ENCODE data around the gene SOX10. TPM values are rescaled to one million over a fixed set of nuclear protein-coding genes. Genes with fewer than 3 reads are reported as not detected.
A peak's percentile ranks its signal among the peaks of the same experiment; 100 is the strongest.

The SOX10 gene
- total RNA-seq, 1 donor from 2014 or later, result 1.9 TPM

DNA sequence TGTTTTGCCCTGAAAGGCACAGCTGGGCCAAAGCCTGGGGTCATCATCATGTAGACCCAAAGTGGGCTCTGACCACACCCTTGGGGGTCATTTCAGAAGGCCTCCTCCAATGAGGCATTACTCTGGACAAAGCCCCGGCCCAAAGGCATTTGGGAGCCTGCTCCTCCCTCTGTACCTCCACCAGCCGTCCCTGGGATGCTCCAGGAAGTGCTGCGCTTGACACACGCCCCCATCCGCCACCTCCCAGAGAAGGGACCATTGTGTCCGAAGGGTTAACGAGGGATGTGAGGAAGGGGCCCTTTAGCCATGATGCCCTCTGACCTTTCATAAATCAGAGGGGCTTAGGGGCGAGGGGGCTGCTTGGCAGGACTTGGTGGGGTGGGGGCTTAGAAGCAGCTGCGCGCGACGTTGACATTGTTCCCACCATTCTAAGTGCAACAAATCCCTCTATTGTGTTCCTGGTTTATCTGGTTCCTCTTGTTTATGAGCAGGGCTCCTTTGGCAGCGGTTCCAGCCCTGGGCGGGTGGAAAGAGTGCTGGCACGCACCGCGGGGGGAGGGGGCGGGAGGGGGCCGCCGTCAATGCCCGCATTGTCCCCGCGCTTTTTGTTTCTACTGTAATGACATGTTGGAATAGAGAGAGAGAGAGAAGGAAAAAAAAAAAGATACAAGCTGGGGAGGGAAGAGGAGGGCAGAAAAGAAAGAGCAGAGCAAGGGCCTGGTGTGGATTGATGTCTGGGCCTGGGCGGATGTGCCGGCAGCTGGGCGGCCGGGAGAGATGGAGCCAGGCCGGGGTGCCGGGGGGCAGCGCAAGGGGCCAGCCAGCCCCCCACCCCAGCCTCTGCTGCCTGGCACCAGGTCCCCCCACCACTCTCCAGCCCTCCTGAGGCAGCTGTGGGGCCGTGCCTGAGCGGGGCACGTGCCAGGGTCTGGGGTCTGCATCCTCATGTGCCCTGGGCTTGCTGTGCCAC is 32.1 kb upstream of the SOX10 start:
- peak; percentile 82 for DNase-seq

DNA sequence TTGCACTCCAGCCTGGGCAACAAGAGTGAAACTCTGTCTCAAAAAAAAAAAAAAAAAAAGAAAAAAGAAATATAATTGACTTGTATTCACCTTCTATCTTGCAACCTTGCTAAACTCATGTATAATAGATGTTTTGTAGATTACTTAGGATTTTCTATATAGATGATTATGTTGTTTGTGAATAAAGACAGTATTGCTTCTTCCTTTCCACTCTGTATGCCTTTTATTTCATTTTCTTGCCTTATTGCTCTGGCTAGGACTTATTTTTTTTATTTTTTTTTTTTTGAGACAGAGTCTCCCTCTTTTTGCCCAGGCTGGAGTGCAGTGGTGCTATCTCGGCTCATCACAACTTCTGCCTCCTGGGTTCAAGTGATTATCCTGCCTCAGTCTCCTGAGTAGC is 29.7 kb upstream of the SOX10 start:
- DNase-seq, result no peak

DNA sequence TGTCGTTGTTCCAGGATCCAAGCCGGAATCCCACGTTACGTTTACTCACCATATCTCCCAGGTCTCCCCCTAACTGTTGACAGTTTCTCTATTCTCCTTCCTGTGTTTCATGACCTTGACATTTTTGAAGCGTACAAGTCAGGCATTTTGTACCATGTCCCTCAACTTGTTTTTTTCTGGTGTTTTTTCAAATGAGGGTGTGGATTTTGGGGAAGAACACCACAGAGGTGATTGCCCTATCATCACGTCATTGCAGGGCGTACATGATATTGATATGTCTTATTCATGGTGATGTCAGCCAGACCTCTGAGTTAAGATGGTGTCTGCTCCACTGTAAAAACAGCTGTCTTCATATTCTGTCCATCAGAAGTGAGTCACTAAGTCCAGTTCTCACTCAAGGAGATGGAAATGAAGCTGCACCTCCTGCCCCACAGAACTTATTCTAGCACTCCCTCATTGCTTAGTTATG is 28.3 kb upstream of the SOX10 start:
- DNase-seq, result no peak

DNA sequence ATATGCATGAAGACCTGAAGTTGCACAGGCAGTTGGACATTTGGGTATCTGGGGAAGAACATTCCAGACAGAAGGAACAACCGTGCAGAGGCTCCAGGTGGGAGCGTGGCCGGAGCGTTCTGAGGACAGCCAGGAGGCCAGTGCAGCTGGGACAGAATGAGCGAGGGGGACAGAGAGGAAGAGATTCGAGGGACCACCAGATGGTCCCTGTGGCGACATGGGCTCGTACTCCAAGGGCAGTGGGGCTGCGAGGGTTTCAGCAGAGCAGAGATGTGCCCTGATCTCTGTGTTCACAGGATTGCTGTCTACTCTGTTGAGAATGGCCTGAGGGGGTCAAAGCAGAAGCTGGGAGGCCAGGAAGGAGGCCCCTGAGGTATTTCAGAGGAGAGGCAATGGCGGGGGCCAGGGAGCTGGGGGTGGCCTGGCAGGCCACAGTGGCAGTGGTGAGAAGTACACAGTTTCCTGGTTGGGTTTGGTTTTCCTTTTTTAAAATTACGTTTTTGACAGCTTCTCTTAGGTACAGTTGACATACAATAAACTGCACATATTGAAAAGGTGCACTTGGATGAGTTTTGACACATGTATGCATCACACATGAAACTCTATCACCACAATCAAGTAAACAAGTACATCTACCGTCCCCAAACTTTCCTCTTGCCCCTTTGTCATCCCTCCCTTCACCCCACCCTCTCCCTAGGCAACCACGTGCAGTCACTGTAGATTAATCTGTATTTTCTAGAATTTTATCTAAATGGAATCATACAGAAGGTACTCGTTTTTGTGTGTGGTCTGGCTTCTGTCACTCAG is 24.8 kb upstream of the SOX10 start:
- DNase-seq, result no peak

DNA sequence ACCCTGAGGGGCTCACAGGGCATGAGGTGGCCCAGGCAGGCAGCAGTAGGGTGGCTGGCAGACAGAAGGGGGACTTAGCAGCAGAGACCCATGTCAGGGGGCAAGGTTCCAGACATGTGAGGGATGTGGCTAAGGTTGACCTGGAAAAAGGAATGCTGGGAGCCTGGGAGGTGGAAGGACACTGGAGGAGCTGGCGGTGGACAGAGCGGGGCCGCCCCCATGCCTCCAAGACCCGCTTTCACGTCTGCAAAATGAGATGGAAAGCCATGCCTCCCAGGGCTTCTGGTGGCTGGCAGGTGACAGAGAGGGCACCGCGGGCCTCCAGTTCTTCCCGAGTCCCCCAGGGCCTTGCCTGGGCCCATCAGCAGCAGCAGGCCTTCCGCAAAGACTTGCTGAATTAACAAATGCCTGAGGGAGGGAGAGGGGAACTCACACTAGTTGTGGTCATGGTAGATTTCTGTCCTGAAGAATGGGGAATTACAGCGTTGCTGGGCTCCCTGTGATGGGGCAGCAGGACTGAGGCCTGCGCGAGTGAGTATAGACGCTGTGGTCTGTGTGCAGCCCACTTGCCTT is 23.1 kb upstream of the SOX10 start:
- no peak for DNase-seq

DNA sequence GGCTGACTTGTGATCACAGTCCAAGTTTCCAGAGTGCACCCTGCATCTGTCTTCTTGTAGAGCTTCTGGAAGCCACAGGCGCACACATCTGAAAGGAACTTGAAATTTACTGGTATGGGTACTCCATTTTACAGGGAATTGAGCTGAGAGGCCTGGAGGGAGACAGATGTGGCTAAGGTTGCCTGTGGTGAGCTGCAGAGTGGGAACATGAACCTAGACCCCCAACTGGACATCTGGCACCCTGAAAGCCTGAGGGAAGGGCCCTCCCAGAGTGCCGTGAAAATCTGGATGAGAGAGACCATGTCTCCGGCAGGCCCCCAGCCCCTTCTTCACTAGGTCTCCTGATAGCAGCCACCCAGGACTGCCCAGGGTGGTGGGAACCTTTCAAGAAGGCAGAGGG is 22.6 kb upstream of the SOX10 start:
- DNase-seq, result no peak

DNA sequence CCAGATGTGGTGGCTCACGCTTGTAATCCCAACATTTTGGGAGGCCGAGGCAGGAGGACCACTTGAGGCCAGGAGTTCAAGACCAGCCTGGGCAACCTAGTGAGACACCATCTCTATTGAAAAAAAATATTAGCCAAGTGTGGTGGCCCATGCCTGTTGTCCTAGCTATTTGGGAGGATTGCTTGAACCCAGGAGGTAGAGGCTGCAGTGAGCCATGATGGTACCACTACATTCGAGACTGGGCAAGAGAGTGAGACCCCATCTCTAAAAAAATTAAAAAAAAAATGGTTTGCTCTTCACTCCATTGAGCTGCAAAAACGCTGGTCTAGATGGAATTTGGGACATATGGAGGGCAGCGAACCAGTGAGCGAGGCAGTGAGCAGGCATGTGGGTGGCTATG is 21.6 kb upstream of the SOX10 start:
- no peak for DNase-seq

DNA sequence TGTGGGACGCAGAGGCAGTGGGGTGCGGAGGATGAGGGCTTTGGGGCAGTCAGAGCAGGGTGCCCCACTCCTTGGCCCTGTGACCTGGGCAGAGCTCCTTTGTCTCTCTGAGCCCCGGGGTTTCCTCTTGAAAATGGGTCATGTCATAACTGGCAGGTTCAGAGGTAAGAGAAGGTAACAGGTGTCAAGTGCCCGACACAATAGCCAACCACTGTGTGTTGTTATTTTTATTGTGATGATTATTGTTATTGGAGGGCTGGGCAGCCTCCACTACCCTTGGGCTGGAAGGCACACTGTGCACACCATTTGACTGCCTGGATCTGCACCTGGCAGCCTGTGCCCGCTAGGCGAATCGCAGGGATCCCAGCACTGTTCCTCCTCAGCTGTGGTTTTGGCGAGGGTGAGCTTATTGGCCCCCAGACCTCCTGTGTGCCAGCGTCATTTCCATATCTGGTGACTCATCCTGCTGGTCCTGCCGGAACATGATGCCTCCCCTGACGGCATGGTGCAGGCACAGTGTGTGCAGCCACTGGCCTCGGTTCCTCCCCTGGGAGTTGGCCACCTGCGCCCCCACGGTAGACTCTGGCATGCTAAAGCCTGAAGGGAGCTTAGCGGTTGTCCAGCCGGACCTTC is 15.4 kb upstream of the SOX10 start:
- DNase-seq, result peak; percentile 66

DNA sequence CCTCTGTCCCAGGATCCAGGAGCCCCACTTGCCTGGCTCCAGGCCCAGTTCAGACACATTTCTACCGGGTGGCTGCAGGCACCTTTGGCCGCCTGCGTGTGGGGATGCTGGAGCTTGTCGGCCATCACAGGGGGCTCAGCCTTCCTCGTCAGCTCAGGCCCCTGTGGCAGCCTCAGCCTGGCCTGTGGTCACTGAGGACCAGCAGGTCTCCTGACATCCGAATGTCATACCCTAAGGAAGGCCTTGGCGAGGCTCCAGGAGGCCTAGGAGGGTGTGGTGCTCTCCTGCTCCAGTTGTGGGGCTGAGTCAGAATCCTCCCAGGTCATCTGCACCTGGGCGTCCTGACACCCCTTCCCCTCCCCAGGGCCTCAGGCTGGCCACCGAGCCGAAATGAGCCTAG is 14.9 kb upstream of the SOX10 start:
- no peak for DNase-seq

DNA sequence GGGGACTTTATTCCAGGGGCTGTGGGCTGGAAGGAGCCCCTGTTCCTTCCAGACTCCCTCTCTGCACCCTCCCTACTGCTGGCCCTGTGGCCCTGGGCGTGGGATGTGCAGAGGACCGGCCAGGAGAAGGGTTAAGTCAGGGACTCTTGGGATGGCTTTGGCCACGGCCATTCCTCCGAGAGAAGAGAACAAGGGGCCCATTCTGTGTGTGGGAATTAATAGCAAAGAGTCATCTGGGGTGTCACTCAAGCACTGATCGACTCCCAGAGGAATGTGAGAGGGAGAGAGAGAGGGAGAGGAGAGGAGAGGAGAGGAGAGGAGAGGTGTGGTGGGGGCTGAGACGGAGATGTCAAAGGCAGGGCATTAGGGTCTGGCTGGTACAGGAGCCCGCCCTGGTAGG is 14.2 kb upstream of the SOX10 start:
- DNase-seq, result no peak

DNA sequence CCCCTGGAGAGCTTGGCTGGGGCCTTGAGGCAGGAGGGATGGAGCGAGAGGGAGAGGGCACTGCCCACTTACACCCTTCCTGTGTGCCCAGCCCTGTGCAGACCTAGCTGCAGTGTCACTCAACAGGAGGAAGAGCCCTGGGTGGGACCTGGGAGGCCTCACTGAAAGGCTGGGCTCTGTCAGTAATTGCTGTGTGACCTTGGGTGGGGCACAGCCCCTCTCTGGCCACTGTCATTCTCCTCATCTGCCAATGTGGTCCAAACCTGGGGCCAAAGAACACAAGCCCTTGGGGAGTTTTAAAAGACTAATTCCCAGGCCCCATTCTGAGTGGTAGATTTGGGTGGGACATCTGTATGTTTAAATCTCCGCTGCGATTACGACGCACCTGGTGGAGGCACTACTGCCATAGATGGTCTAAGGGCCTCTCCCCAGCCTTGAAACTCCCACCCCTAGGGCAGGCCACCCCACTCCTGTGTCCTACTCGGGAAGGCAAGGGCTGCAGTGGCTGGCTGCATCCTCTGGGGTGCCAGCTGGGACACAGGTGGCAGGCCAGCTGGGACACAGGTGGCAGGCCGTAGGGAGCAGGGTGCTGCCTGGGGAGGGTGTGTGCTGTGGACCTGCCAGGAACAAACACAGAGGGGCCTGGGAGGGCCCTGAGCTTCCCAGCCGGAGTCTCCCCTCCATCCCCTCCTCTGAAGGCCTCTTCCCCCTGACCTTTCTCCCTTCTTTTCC is 12.3 kb upstream of the SOX10 start:
- DNase-seq, result no peak

DNA sequence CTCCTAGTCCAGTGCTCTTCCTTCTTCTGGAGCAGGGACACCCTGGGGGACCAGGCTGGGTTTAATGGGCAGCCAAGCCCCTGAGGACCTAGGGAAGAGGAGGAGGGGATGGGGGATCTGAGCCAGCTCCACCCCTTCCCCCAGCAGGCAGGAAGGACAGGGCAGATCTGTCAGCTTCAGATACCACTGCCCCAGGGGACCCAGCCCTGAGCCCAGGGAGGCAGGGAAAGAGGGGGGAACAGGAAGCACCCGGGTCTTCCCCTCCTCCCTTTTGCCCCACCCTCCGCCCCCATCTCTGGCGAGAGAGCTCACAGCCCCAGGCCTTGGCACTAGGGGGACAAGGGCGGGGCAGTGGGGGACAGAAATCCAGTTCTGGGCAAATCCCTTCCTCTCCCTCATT is 11.7 kb upstream of the SOX10 start:
- no peak for DNase-seq

DNA sequence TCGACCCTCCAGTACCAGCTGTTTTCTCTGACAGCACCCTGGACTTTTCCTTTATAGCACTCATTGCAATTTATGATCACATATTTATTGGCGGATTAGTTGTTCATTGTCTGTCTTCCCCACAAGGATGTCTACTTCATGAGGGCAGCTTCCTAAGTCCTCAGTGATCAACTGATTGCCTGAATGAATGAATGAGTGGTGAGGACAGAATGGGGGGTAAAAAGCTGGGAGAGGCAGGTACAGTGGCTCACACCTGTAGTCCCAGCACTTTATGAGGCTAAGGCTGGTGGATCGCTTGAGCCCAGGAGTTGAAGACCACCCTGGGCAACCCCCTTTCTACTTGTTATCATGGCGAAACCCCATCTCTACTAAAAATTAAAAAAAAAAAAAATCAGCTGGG is 11.1 kb upstream of the SOX10 start:
- no peak for DNase-seq

DNA sequence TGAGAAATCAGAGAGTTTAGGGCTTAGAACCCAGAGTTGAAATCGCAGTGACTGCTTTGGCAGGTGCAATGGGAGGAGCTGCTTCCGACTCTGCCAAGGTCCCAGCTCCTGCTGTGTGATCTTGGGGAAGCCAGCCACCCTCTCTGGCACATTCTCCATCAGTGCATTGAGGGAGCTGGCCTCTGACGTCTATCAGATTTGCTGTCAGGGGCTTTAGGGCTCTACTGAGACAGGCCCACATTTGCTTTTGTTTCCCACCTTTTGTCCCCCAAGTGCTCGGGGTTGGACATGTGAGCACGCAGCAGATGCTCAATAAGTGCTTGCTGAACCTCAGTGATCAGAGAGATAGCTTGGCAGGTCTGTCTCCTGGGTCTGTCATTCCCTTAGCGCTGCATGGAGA is 10.6 kb upstream of the SOX10 start:
- DNase-seq, result no peak

DNA sequence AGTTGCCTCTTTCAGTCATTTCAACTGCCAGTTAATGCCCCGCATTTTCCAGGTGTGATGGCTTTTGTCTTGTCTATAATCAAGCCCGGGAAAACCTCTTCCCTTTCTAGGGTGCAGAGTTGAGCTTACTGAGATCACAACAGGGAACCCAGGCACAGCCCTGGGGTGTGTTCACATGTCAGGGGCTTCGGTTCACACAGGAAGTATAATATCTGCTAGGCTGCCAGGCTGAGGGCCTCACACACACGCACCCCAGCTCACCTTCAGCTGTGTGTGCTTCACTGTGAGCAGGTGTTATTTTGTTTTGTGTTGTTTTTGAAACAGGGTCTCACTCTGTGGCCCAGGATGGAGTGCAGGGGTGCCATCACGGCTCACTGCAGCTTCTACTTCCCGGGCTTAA is 9.7 kb upstream of the SOX10 start:
- no peak for DNase-seq

DNA sequence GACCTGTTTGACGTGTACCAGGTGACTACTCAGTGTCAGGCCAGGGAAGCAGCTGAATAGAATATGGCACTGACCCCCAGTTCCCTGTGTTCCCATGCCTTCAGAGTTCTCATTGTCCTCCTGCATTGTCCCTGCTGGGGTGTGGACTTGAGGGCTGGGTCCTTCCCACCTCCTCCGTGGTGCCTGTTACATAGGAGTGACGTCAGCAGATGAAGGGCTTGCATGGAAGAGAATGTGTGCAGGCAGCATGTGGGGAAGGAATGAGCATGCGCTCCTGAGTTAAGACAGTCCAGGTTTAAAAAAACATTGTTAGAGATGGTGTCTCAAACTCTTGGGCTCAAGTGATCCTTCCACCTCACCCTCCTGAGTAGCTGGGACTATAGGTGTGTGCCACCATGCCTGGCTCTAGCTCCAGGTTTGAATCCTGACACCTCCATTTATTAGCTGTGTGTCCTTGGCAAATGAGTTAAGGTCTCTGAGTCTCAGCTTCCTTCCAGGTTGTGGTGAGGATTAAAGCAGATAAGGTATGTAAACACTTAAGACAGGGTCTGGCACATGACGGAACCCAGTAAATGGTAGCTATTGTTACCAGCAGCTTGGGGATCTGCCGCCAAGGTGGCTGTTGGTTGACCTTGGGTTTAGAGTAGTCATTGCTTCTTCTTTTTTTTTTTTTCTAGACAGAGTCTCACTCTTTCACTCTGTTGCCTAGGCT is 7.5 kb upstream of the SOX10 start:
- no peak for DNase-seq

DNA sequence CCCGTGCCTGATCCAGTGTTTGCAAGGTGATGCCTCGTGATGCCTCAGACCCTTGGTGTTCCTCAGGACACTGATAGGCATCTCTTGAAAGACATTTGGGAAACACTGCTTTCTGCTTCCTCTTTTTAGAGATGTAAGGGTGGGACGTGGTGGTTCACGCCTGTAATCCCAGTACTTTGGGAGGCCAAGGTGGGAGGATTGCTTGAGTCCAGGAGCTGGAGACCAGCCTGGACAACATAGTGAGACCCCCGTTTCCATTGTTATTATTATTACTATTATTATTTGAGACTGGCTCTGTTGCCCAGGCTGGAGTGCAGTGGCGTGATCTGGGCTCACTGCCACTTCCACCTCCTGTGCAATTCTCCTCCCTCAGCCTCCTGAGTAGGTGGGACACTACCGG is 6.5 kb upstream of the SOX10 start:
- no peak for DNase-seq

DNA sequence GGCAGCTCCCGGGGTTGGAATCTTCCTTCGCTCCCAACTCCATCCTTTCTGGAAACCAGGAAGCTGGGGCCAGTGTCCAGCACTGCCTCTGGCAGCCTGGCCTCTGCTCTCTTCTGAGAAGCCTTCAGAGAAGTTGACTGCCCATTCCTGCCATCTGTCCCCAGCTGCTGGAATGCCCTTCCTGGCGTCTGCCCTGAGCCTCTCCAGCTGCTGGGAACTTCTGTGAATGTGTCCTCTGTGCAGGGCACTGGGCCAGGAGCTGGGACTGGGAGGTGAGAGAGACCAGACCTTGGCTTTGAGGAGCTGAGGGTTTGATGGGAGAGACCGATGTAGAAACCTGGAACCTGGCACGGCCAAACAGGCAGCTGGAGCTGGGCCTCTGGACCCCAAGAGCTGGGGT is 5.9 kb upstream of the SOX10 start:
- no peak for DNase-seq

DNA sequence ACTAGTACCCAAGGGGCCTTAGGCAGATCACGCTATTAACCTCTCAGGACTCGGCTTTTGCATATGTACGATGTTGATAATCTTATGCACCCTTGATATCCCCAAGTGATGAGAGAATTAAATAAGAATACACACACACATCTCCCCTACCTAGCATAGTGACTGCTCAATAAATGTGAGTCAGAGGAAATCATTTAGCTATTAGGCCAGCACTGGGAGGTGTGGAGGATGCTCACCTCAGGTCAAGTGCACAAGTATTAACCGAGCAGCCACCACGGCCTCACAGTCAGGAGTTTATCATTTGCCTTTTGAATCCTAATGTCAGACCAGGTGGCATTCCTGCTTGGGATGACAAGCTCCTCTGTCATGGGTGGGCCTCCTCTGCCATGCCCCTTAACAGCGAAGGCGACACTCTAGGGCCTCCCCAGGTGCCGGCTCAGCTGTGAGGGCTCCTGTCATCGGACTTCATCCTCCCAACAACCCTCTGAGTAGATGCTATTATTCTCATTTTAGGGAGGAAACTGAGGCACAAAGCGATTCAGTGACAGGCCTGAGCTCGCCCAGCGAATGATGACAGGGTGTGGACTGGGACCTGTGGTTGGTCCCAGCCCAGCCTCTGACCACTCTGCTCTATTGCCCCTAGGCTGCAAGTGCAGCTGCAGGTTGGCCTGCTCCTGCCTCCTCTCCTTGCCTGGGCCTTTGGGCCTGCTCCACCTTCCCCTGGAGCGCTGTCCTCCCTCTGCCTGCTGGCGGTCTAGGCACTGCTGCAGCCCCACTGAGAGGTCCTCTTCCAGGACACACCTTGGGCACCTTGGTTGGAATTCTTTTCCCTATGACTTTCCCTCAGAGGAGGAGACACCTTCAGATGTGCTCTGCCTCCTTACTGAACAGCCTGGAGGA is 5.0 kb upstream of the SOX10 start:
- no peak for DNase-seq

DNA sequence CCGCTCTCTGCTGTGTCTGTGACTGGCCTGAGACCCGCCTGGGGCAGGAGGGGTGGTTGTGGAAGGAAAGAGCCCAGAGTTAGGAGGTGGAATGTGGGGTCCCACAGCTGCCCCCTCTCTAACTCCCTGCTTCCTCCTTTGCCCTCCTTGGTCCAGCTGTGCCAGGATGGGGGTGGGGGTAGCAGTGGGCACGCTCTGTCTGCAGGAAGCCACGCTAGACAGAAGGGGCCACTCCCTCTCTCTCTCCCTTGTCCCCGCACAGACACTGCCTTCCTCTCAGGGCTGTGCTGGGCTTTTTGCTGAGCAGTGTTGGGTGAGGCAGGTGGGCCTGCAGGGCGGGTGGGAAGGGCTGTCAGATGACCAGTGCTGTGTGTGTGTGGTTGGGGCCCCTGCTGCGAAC is 2.0 kb upstream of the SOX10 start:
- no peak for DNase-seq
